GM23338 (cell line): Measurements from ENCODE around the gene CCDC106. TPM values are rescaled to one million over a fixed set of nuclear protein-coding genes. Genes with fewer than 3 reads are reported as not detected.

Source experiments
- ATAC-seq: fragments of 200-7000 bp; cut with Tn5 transposase; 3 replicates; pipeline ENCODE4 v1.9.1; 2020
- DNase-seq: peaks from one replicate; pipeline ENCODE4 v3.0.0-alpha.2; 2015; ENCODE audit warnings: low spot score
- H2AFZ ChIP-seq: fragments of 200-600 bp; sonication (generic); 2 replicates; pipeline ENCODE4 v1.8.0; 2016; ENCODE audit warnings: antibody characterized with exemption, mild to moderate bottlenecking, moderate library complexity
- H3F3A ChIP-seq: fragments of 200-600 bp; sonication (generic); replicated peaks from 2 replicates; pipeline ENCODE4 v1.8.0; 2017; ENCODE audit warnings: antibody characterized with exemption, mixed run types, low read depth
- H3K27ac ChIP-seq: fragments of 200-600 bp; sonication (generic); 2 replicates; pipeline ENCODE4 v1.6.1; 2016; ENCODE audit warnings: low read depth
- H3K27me3 ChIP-seq: fragments of 200-600 bp; sonication (generic); 2 replicates; pipeline ENCODE4 v1.8.0; 2016; ENCODE audit warnings: mild to moderate bottlenecking, mixed run types, moderate library complexity; ENCODE audit not compliant: insufficient read depth
- H3K36me3 ChIP-seq: fragments of 200-600 bp; sonication (generic); 2 replicates; pipeline ENCODE4 v1.8.0; 2016; ENCODE audit warnings: mild to moderate bottlenecking; ENCODE audit not compliant: insufficient read depth
- H3K4me1 ChIP-seq: fragments of 200-600 bp; sonication (generic); 2 replicates; pipeline ENCODE4 v1.8.0; 2016; ENCODE audit warnings: mild to moderate bottlenecking, moderate library complexity; ENCODE audit not compliant: insufficient read depth
- H3K4me2 ChIP-seq: fragments of 200-600 bp; sonication (generic); 2 replicates; pipeline ENCODE4 v1.7.1; 2017; ENCODE audit warnings: mixed run types
- H3K4me3 ChIP-seq: fragments of 200-600 bp; sonication (generic); 2 replicates; pipeline ENCODE4 v1.6.1; 2016; ENCODE audit warnings: mixed run types
- H3K79me2 ChIP-seq: fragments of 200-600 bp; sonication (generic); replicated peaks from 2 replicates; pipeline ENCODE4 v1.8.0; 2017; ENCODE audit warnings: mild to moderate bottlenecking; ENCODE audit not compliant: insufficient read depth
- H3K9me2 ChIP-seq: fragments of 200-600 bp; sonication (generic); 2 replicates; pipeline ENCODE4 v1.8.0; 2017; ENCODE audit not compliant: insufficient read depth
- H4K20me1 ChIP-seq: fragments of 200-600 bp; sonication (generic); replicated peaks from 2 replicates; pipeline ENCODE4 v1.8.0; 2017; ENCODE audit warnings: mild to moderate bottlenecking; ENCODE audit not compliant: insufficient read depth
- H3K27ac Mint-ChIP-seq: 2 replicates; pipeline ENCODE4 v1.8.0; 2020; ENCODE audit warnings: inconsistent platforms, mild to moderate bottlenecking, moderate library complexity, mixed read lengths
- H3K27me3 Mint-ChIP-seq: 3 replicates; pipeline ENCODE4 v1.8.0; 2022; ENCODE audit warnings: low read depth, mild to moderate bottlenecking, moderate library complexity, mixed read lengths, inconsistent platforms; ENCODE audit not compliant: insufficient read depth, poor library complexity
- H3K36me3 Mint-ChIP-seq: 3 replicates; pipeline ENCODE4 v1.8.0; 2021; ENCODE audit warnings: low read depth, mild to moderate bottlenecking, inconsistent platforms, moderate library complexity, mixed read lengths
- H3K4me1 Mint-ChIP-seq: 3 replicates; pipeline ENCODE4 v1.8.0; 2020; ENCODE audit warnings: mild to moderate bottlenecking, inconsistent platforms, mixed read lengths
- H3K4me3 Mint-ChIP-seq: 3 replicates; pipeline ENCODE4 v1.8.0; 2021; ENCODE audit warnings: moderate library complexity, mild to moderate bottlenecking, inconsistent platforms, mixed read lengths
- H3K9me3 Mint-ChIP-seq: 3 replicates; pipeline ENCODE4 v1.8.0; 2020; ENCODE audit warnings: moderate library complexity, mild to moderate bottlenecking, inconsistent platforms, mixed read lengths
- CREB1 ChIP-seq: fragments of 250-450 bp; sonication (Bioruptor Pico); IDR thresholded peaks from 2 replicates; pipeline ENCODE4 v1.5.0; 2020; ENCODE audit warnings: low read depth, mild to moderate bottlenecking, moderate library complexity
- EZH2 ChIP-seq: fragments of 200-600 bp; sonication (generic); IDR thresholded peaks from one replicate; pipeline ENCODE4 v1.8.0; 2017; ENCODE audit warnings: antibody characterized with exemption, mild to moderate bottlenecking, low read depth; ENCODE audit not compliant: unreplicated experiment
- EZH2phosphoT487 ChIP-seq: fragments of 200-600 bp; sonication (generic); IDR thresholded peaks from one replicate; pipeline ENCODE4 v1.8.1; 2018; ENCODE audit warnings: antibody characterized with exemption; ENCODE audit not compliant: unreplicated experiment
- JUNB ChIP-seq: IDR thresholded peaks from one replicate; pipeline ENCODE4 v1.6.1; 2016; ENCODE audit warnings: antibody characterized with exemption; ENCODE audit not compliant: unreplicated experiment
- NANOG ChIP-seq: IDR thresholded peaks from 2 replicates; pipeline ENCODE4 v1.6.1; 2016; ENCODE audit warnings: antibody characterized with exemption, borderline replicate concordance
- POLR2AphosphoS5 ChIP-seq: IDR thresholded peaks from 2 replicates; pipeline ENCODE4 v1.6.1; 2016; ENCODE audit warnings: antibody characterized with exemption, low read depth
- STAT1 ChIP-seq: IDR thresholded peaks from one replicate; pipeline ENCODE4 v1.6.1; 2016; ENCODE audit warnings: antibody characterized with exemption; ENCODE audit not compliant: unreplicated experiment
- ZNF114 ChIP-seq: fragments of 250-450 bp; sonication (Bioruptor Pico); IDR thresholded peaks from 2 replicates; pipeline ENCODE4 v1.5.0; 2020; ENCODE audit warnings: mild to moderate bottlenecking, moderate library complexity
- ZNF331 ChIP-seq: fragments of 250-450 bp; sonication (Bioruptor Pico); IDR thresholded peaks from 2 replicates; pipeline ENCODE4 v1.5.0; 2020; ENCODE audit warnings: low read depth, mild to moderate bottlenecking, moderate library complexity
- polyA plus RNA-seq: library from polyadenylated mRNA; unstranded; fragments of >200 nt; fragmentation: Nextera tagmentation; extraction: Ambion mirVana; gene quantifications from 2 replicates; pipeline ENCODE4 v1.2.1, GENCODE V29; 2016
- total RNA-seq: library from RNA; depleted of rRNA; stranded (reverse); fragments of >200 nt; shearing (Covaris generic); gene quantifications from 2 replicates; pipeline ENCODE4 v1.2.3, GENCODE V29; 2014
- TF ChIP-seq, protein P1 (sequence below): IDR thresholded peaks from 2 replicates; pipeline ENCODE4 v1.6.1; 2016; ENCODE audit warnings: antibody characterized with exemption
- TF ChIP-seq, protein P2 (sequence below), 2 experiments: fragments of 200-600 bp in 1 of 2; sonication (generic) in 1 of 2; conservative IDR thresholded peaks; 2 replicates each; pipeline versions ENCODE4 v1.5.1 to v1.6.1; 2016 to 2017; ENCODE audit warnings: antibody characterized with exemption in 2 of 2, low read depth in 2 of 2, mild to moderate bottlenecking in 2 of 2, moderate library complexity in 1 of 2
- TF ChIP-seq, protein P3 (sequence below): fragments of 250-450 bp; sonication (Bioruptor Pico); IDR thresholded peaks from 2 replicates; pipeline ENCODE4 v1.5.0; 2020; ENCODE audit warnings: mild to moderate bottlenecking, moderate library complexity
- TF ChIP-seq, protein P4 (sequence below): IDR thresholded peaks from one replicate; pipeline ENCODE4 v1.6.1; 2018; ENCODE audit warnings: antibody characterized with exemption; ENCODE audit not compliant: unreplicated experiment

CCDC106 gene
- total and polyA plus RNA-seq, 2 experiments from 2014 or later, result 12.0 to 17.6 TPM

GRCh38 chr19:55673465-55673864, 25.5 kb downstream of the CCDC106 start:
- peak overlapping the region; percentile 74 for H3K27ac ChIP-seq
- Mint-ChIP-seq H3K27ac (peak overlapping the region; percentile 90), H3K27me3 (peaks cover 42% of the 10 kb centered on the region), H3K4me1 (peaks cover 40% of the 10 kb centered on the region), H3K9me3 (peaks cover 4% of the 10 kb centered on the region; the same call in 2 of the 3 replicates), H3K4me3 (peak overlapping the region; percentile 67), H3K36me3 (peaks cover 65% of the 10 kb centered on the region)
- H3K36me3 ChIP-seq, result peaks cover 10% of the 10 kb centered on the region
- peaks cover 41% of the 10 kb centered on the region for H4K20me1 ChIP-seq
- ATAC-seq, result no peak
- DNase-seq, result no peak
- peaks cover 32% of the 10 kb centered on the region for H3K4me1 ChIP-seq
- peaks cover 65% of the 10 kb centered on the region for H3K79me2 ChIP-seq
- no peaks in the 10 kb centered on the region for H3K27me3 ChIP-seq
- H3F3A ChIP-seq, result peaks cover 42% of the 10 kb centered on the region
- H3K4me3 ChIP-seq, result no peak overlapping the region
- H3K9me2 ChIP-seq, result no peaks in the 10 kb centered on the region
- no peak for TF ChIP-seq EZH2
- TF ChIP-seq JUNB, result no peak
- no peak for TF ChIP-seq EZH2phosphoT487
- no peak for TF ChIP-seq CREB1 (CRISPR knock-in tag)
- no peak for TF ChIP-seq ZNF114
- TF ChIP-seq POLR2AphosphoS5, result no peak
- TF ChIP-seq, protein P1, sequence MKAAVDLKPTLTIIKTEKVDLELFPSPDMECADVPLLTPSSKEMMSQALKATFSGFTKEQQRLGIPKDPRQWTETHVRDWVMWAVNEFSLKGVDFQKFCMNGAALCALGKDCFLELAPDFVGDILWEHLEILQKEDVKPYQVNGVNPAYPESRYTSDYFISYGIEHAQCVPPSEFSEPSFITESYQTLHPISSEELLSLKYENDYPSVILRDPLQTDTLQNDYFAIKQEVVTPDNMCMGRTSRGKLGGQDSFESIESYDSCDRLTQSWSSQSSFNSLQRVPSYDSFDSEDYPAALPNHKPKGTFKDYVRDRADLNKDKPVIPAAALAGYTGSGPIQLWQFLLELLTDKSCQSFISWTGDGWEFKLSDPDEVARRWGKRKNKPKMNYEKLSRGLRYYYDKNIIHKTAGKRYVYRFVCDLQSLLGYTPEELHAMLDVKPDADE, result no peak
- TF ChIP-seq ZNF331 (CRISPR knock-in tag), result no peak
- TF ChIP-seq, protein P2, sequence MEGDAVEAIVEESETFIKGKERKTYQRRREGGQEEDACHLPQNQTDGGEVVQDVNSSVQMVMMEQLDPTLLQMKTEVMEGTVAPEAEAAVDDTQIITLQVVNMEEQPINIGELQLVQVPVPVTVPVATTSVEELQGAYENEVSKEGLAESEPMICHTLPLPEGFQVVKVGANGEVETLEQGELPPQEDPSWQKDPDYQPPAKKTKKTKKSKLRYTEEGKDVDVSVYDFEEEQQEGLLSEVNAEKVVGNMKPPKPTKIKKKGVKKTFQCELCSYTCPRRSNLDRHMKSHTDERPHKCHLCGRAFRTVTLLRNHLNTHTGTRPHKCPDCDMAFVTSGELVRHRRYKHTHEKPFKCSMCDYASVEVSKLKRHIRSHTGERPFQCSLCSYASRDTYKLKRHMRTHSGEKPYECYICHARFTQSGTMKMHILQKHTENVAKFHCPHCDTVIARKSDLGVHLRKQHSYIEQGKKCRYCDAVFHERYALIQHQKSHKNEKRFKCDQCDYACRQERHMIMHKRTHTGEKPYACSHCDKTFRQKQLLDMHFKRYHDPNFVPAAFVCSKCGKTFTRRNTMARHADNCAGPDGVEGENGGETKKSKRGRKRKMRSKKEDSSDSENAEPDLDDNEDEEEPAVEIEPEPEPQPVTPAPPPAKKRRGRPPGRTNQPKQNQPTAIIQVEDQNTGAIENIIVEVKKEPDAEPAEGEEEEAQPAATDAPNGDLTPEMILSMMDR (conservative IDR thresholded peaks at IDR 0.05; ENCODE audit: low read depth in 2 of 2), result no peak
- TF ChIP-seq, protein P3, sequence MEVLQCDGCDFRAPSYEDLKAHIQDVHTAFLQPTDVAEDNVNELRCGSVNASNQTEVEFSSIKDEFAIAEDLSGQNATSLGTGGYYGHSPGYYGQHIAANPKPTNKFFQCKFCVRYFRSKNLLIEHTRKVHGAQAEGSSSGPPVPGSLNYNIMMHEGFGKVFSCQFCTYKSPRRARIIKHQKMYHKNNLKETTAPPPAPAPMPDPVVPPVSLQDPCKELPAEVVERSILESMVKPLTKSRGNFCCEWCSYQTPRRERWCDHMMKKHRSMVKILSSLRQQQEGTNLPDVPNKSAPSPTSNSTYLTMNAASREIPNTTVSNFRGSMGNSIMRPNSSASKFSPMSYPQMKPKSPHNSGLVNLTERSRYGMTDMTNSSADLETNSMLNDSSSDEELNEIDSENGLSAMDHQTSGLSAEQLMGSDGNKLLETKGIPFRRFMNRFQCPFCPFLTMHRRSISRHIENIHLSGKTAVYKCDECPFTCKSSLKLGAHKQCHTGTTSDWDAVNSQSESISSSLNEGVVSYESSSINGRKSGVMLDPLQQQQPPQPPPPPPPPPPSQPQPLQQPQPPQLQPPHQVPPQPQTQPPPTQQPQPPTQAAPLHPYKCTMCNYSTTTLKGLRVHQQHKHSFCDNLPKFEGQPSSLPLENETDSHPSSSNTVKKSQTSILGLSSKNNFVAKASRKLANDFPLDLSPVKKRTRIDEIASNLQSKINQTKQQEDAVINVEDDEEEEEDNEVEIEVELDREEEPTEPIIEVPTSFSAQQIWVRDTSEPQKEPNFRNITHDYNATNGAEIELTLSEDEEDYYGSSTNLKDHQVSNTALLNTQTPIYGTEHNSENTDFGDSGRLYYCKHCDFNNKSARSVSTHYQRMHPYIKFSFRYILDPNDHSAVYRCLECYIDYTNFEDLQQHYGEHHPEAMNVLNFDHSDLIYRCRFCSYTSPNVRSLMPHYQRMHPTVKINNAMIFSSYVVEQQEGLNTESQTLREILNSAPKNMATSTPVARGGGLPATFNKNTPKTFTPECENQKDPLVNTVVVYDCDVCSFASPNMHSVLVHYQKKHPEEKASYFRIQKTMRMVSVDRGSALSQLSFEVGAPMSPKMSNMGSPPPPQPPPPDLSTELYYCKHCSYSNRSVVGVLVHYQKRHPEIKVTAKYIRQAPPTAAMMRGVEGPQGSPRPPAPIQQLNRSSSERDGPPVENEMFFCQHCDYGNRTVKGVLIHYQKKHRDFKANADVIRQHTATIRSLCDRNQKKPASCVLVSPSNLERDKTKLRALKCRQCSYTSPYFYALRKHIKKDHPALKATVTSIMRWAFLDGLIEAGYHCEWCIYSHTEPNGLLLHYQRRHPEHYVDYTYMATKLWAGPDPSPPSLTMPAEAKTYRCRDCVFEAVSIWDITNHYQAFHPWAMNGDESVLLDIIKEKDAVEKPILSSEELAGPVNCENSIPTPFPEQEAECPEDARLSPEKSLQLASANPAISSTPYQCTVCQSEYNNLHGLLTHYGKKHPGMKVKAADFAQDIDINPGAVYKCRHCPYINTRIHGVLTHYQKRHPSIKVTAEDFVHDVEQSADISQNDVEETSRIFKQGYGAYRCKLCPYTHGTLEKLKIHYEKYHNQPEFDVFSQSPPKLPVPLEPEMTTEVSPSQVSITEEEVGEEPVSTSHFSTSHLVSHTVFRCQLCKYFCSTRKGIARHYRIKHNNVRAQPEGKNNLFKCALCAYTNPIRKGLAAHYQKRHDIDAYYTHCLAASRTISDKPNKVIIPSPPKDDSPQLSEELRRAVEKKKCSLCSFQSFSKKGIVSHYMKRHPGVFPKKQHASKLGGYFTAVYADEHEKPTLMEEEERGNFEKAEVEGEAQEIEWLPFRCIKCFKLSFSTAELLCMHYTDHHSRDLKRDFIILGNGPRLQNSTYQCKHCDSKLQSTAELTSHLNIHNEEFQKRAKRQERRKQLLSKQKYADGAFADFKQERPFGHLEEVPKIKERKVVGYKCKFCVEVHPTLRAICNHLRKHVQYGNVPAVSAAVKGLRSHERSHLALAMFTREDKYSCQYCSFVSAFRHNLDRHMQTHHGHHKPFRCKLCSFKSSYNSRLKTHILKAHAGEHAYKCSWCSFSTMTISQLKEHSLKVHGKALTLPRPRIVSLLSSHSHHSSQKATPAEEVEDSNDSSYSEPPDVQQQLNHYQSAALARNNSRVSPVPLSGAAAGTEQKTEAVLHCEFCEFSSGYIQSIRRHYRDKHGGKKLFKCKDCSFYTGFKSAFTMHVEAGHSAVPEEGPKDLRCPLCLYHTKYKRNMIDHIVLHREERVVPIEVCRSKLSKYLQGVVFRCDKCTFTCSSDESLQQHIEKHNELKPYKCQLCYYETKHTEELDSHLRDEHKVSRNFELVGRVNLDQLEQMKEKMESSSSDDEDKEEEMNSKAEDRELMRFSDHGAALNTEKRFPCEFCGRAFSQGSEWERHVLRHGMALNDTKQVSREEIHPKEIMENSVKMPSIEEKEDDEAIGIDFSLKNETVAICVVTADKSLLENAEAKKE, result no peak
- TF ChIP-seq NANOG, result no peak
- no peak for TF ChIP-seq STAT1
- TF ChIP-seq, protein P4, sequence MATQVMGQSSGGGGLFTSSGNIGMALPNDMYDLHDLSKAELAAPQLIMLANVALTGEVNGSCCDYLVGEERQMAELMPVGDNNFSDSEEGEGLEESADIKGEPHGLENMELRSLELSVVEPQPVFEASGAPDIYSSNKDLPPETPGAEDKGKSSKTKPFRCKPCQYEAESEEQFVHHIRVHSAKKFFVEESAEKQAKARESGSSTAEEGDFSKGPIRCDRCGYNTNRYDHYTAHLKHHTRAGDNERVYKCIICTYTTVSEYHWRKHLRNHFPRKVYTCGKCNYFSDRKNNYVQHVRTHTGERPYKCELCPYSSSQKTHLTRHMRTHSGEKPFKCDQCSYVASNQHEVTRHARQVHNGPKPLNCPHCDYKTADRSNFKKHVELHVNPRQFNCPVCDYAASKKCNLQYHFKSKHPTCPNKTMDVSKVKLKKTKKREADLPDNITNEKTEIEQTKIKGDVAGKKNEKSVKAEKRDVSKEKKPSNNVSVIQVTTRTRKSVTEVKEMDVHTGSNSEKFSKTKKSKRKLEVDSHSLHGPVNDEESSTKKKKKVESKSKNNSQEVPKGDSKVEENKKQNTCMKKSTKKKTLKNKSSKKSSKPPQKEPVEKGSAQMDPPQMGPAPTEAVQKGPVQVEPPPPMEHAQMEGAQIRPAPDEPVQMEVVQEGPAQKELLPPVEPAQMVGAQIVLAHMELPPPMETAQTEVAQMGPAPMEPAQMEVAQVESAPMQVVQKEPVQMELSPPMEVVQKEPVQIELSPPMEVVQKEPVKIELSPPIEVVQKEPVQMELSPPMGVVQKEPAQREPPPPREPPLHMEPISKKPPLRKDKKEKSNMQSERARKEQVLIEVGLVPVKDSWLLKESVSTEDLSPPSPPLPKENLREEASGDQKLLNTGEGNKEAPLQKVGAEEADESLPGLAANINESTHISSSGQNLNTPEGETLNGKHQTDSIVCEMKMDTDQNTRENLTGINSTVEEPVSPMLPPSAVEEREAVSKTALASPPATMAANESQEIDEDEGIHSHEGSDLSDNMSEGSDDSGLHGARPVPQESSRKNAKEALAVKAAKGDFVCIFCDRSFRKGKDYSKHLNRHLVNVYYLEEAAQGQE, result no peak
- peak overlapping the region; percentile 56 for H3K4me2 ChIP-seq
- H2AFZ ChIP-seq, result no peak overlapping the region
